CD4-positive, CD25-positive, alpha-beta regulatory T cell (primary cell): Measurements from ENCODE around the gene BCHE. TPM values are rescaled to one million over a fixed set of nuclear protein-coding genes. Genes with fewer than 3 reads are reported as not detected.

Experiments
- ATAC-seq, 2 donors: fragments of 150-1000 bp; cut with Tn5 transposase; one replicate each; pipeline ENCODE4 v1.10.0; 2021; ENCODE audit warnings: low read depth in 2 of 2, moderate number of reproducible peaks in 2 of 2, moderate library complexity in 1 of 2
- DNase-seq, 3 donors: peaks; one replicate each; pipeline versions ENCODE4 v3.0.0 to v3.0.0-alpha.2; 2012 to 2022; ENCODE audit warnings: mixed read lengths in 1 of 3
- H3K27ac ChIP-seq: one replicate; pipeline ENCODE4 v1.7.0; 2013; ENCODE audit warnings: mild to moderate bottlenecking, low read length; ENCODE audit not compliant: insufficient read depth, poor library complexity, severe bottlenecking
- H3K27me3 ChIP-seq: one replicate; pipeline ENCODE4 v1.7.0; 2013; ENCODE audit warnings: low read length; ENCODE audit not compliant: control insufficient read depth, insufficient read depth
- H3K36me3 ChIP-seq: one replicate; pipeline ENCODE4 v1.7.0; 2013; ENCODE audit warnings: mild to moderate bottlenecking, low read length, moderate library complexity; ENCODE audit not compliant: control insufficient read depth, insufficient read depth
- H3K4me1 ChIP-seq: 2 replicates; pipeline ENCODE4 v1.7.0; 2013; ENCODE audit warnings: mild to moderate bottlenecking, low read length; ENCODE audit not compliant: insufficient read depth, control insufficient read depth, poor library complexity, severe bottlenecking
- H3K4me3 ChIP-seq: one replicate; pipeline ENCODE4 v1.7.0; 2013; ENCODE audit warnings: low read depth, mild to moderate bottlenecking, low read length, moderate library complexity
- H3K9me3 ChIP-seq, 2 experiments: 1 replicate in 1 of 2; 2 replicates in 1 of 2; pipeline ENCODE4 v1.7.0; 2013; ENCODE audit warnings: low read length in 2 of 2, mild to moderate bottlenecking in 1 of 2, moderate library complexity in 1 of 2; ENCODE audit not compliant: control insufficient read depth in 2 of 2
- H3K27ac Mint-ChIP-seq, 3 donors: one replicate each; pipeline ENCODE4 v1.8.0; 2020 to 2022; ENCODE audit warnings: mild to moderate bottlenecking in 3 of 3, mixed read lengths in 3 of 3, moderate library complexity in 2 of 3
- H3K27me3 Mint-ChIP-seq: one replicate; pipeline ENCODE4 v1.8.0; 2022; ENCODE audit warnings: mild to moderate bottlenecking, mixed read lengths
- H3K36me3 Mint-ChIP-seq: one replicate; pipeline ENCODE4 v1.8.0; 2020; ENCODE audit warnings: mixed read lengths
- H3K4me1 Mint-ChIP-seq, 4 donors: one replicate each; pipeline ENCODE4 v1.8.0; 2020 to 2022; ENCODE audit warnings: mixed read lengths in 4 of 4, mild to moderate bottlenecking in 1 of 4
- H3K4me3 Mint-ChIP-seq, 4 donors: one replicate each; pipeline ENCODE4 v1.8.0; 2020 to 2022; ENCODE audit warnings: mild to moderate bottlenecking in 4 of 4, mixed read lengths in 4 of 4, moderate library complexity in 3 of 4
- H3K9me3 Mint-ChIP-seq, 7 donors: one replicate each; pipeline ENCODE4 v1.8.0; 2020 to 2022; ENCODE audit warnings: mixed read lengths in 7 of 7, mild to moderate bottlenecking in 3 of 7, moderate library complexity in 2 of 7
- polyA plus RNA-seq, 4 donors: library from polyadenylated mRNA; unstranded; fragments of 300-500 nt; fragmentation: Illumina TruSeq; gene quantifications; one replicate each; pipeline ENCODE4 v1.2.3, GENCODE V29; 2021
- total RNA-seq: library from RNA; stranded (reverse); gene quantifications from one replicate; pipeline ENCODE4 v1.2.3, GENCODE V29; 2022

The BCHE gene
- total and polyA plus RNA-seq, 5 donors from 2014 or later: not detected

GRCh38 chr3:165796701-165797100, 40.5 kb downstream of the BCHE start:
- ATAC-seq (no peak), DNase-seq (no peak)
- no peaks in the 10 kb centered on the region for H3K4me1 Mint-ChIP-seq
- Histone ChIP-seq H3K27me3 (no peaks in the 10 kb centered on the region), H3K4me3 (no peak overlapping the region), H3K4me1 (no peaks in the 10 kb centered on the region), H3K9me3 (peaks cover 0 to 2% of the 10 kb centered on the region in 2 experiments), H3K36me3 (no peaks in the 10 kb centered on the region), H3K27ac (no peak overlapping the region)
- peaks cover 0 to 6% (median 4%) of the 10 kb centered on the region in 7 donors for H3K9me3 Mint-ChIP-seq
- no peaks in the 10 kb centered on the region for H3K36me3 Mint-ChIP-seq
- H3K27ac Mint-ChIP-seq: no peak overlapping the region
- H3K27me3 Mint-ChIP-seq: no peaks in the 10 kb centered on the region
- H3K4me3 Mint-ChIP-seq: no peak overlapping the region

DNA sequence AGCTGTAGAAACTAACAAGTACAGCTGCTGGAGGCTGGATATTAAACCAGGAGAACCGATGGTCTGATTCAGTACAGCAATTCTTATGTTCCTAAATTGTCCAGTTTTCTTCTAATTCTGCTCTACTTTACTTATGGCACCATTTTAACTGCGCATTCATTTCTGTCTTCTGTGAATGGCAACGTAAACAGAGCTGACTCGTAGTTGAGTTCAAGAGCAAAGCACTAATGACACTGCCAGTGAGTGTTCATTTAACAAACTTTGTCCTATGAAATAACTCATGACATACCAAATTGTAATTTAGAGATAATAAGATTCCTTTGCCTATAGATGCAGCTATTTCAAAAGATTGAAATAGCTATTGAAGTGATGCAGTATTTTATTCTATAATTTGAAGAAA, 48.7 kb downstream of the BCHE start:
- Histone ChIP-seq H3K9me3 (peaks cover 0 to 2% of the 10 kb centered on the region in 2 experiments), H3K27ac (no peak overlapping the region), H3K4me3 (no peak overlapping the region), H3K4me1 (no peaks in the 10 kb centered on the region), H3K27me3 (no peaks in the 10 kb centered on the region), H3K36me3 (no peaks in the 10 kb centered on the region)
- no peak overlapping the region for H3K27ac Mint-ChIP-seq
- H3K9me3 Mint-ChIP-seq: peaks cover 2 to 21% (median 8%) of the 10 kb centered on the region in 7 donors
- H3K27me3 Mint-ChIP-seq: no peaks in the 10 kb centered on the region
- no peak overlapping the region for H3K4me3 Mint-ChIP-seq
- ATAC-seq (no peak), DNase-seq (no peak)
- no peaks in the 10 kb centered on the region for H3K36me3 Mint-ChIP-seq
- H3K4me1 Mint-ChIP-seq: no peaks in the 10 kb centered on the region

GRCh38 chr3:165786013-165786412, 51.2 kb downstream of the BCHE start:
- Mint-ChIP-seq H3K9me3 (peaks cover 2 to 22% (median 5%) of the 10 kb centered on the region in 7 donors), H3K27me3 (no peaks in the 10 kb centered on the region), H3K27ac (no peak overlapping the region), H3K36me3 (no peaks in the 10 kb centered on the region), H3K4me1 (no peaks in the 10 kb centered on the region), H3K4me3 (no peak overlapping the region)
- no peak for ATAC-seq
- no peaks in the 10 kb centered on the region for H3K36me3 ChIP-seq
- no peak overlapping the region for H3K27ac ChIP-seq
- no peaks in the 10 kb centered on the region for H3K27me3 ChIP-seq
- H3K9me3 ChIP-seq: peaks cover 0 to 2% of the 10 kb centered on the region in 2 experiments
- no peak overlapping the region for H3K4me3 ChIP-seq
- DNase-seq: no peak
- H3K4me1 ChIP-seq: no peaks in the 10 kb centered on the region

DNA sequence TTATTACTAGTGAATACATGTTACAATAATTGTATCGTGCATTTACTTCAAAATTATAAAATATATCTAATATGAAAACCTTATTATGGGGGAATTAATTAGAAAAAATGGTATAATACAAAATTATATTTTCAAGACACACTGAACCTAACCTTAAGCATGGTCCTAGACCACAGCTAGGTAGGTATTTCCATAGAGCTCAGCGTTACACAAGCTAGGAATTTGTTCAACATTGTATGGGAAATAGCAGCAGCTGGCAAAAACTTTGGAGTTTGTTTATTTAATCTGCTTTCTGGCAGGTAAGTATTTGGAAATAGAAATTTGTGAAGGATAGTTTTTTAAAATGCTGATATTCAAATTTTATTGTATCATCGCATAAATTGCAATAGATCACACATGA, 52.9 kb downstream of the BCHE start:
- DNase-seq (no peak), ATAC-seq (no peak)
- H3K4me1 Mint-ChIP-seq: no peaks in the 10 kb centered on the region
- H3K9me3 Mint-ChIP-seq: peaks cover 0 to 16% (median 0%) of the 10 kb centered on the region in 7 donors
- H3K4me3 ChIP-seq: no peak overlapping the region
- H3K9me3 ChIP-seq: no peaks in the 10 kb centered on the region
- H3K27me3 Mint-ChIP-seq: no peaks in the 10 kb centered on the region
- no peak overlapping the region for H3K27ac Mint-ChIP-seq
- H3K27me3 ChIP-seq: no peaks in the 10 kb centered on the region
- H3K4me3 Mint-ChIP-seq: no peak overlapping the region
- H3K36me3 ChIP-seq: no peaks in the 10 kb centered on the region
- H3K27ac ChIP-seq: no peak overlapping the region
- H3K4me1 ChIP-seq: no peaks in the 10 kb centered on the region
- no peaks in the 10 kb centered on the region for H3K36me3 Mint-ChIP-seq

GRCh38 chr3:165783383-165783782, 53.8 kb downstream of the BCHE start:
- H3K27ac ChIP-seq: no peak overlapping the region
- no peaks in the 10 kb centered on the region for H3K4me1 ChIP-seq
- Mint-ChIP-seq H3K27ac (no peak overlapping the region), H3K36me3 (no peaks in the 10 kb centered on the region), H3K4me1 (no peaks in the 10 kb centered on the region), H3K9me3 (peaks cover 0 to 16% (median 0%) of the 10 kb centered on the region in 7 donors), H3K27me3 (no peaks in the 10 kb centered on the region), H3K4me3 (no peak overlapping the region)
- no peaks in the 10 kb centered on the region for H3K27me3 ChIP-seq
- DNase-seq (no peak), ATAC-seq (no peak)
- no peaks in the 10 kb centered on the region for H3K36me3 ChIP-seq
- H3K9me3 ChIP-seq: no peaks in the 10 kb centered on the region
- no peak overlapping the region for H3K4me3 ChIP-seq

DNA sequence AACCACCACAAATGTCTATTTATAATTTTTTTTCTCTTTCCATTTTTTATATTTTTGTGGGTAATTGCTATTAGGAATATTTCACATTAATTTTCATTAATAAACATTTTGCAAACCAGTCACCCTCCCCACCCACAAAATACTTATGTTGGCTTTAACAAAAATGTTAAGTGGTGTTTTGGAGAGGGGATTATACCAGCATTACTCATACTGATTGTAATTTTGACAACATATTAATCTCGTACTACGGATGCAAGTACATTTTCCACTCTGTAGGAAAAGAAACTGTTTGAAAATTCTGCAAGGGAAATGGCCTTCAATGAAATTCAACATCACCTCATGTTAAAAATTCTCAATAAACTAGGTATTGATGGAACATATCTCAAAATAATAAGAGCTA, 58.3 kb downstream of the BCHE start:
- DNase-seq: no peak
- peaks cover 0 to 13% (median 4%) of the 10 kb centered on the region in 7 donors for H3K9me3 Mint-ChIP-seq
- Histone ChIP-seq H3K27ac (no peak overlapping the region), H3K9me3 (no peaks in the 10 kb centered on the region), H3K27me3 (no peaks in the 10 kb centered on the region), H3K4me1 (no peaks in the 10 kb centered on the region), H3K4me3 (no peak overlapping the region), H3K36me3 (no peaks in the 10 kb centered on the region)
- H3K4me1 Mint-ChIP-seq: no peaks in the 10 kb centered on the region
- H3K27ac Mint-ChIP-seq: no peak overlapping the region
- H3K36me3 Mint-ChIP-seq: no peaks in the 10 kb centered on the region
- no peak for ATAC-seq
- H3K27me3 Mint-ChIP-seq: no peaks in the 10 kb centered on the region
- H3K4me3 Mint-ChIP-seq: no peak overlapping the region

DNA sequence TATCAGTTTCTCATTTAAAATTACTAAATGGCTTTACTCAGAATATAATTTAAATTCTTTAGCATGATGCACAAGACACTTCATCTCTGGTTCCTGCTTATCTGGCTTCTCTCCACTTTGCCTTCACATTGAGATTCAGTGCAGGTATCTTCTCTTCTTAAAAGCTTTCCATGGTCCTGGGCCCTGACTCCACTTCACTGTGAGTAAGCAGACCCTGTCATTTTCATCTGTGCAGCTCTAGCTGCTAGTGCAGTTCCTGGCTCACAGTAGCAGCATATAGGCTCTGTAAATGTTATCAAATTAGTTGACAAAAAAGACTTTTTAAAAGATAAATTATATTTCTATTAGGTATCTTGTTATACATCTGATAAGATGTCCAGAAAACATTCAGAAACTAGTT, 58.8 kb downstream of the BCHE start:
- H3K9me3 Mint-ChIP-seq: peaks cover 0 to 13% (median 4%) of the 10 kb centered on the region in 7 donors
- no peak overlapping the region for H3K27ac Mint-ChIP-seq
- Histone ChIP-seq H3K27ac (no peak overlapping the region), H3K27me3 (no peaks in the 10 kb centered on the region), H3K4me3 (no peak overlapping the region), H3K9me3 (no peaks in the 10 kb centered on the region), H3K36me3 (no peaks in the 10 kb centered on the region), H3K4me1 (no peaks in the 10 kb centered on the region)
- no peaks in the 10 kb centered on the region for H3K4me1 Mint-ChIP-seq
- no peaks in the 10 kb centered on the region for H3K27me3 Mint-ChIP-seq
- H3K4me3 Mint-ChIP-seq: no peak overlapping the region
- no peaks in the 10 kb centered on the region for H3K36me3 Mint-ChIP-seq
- no peak for ATAC-seq
- no peak for DNase-seq

DNA sequence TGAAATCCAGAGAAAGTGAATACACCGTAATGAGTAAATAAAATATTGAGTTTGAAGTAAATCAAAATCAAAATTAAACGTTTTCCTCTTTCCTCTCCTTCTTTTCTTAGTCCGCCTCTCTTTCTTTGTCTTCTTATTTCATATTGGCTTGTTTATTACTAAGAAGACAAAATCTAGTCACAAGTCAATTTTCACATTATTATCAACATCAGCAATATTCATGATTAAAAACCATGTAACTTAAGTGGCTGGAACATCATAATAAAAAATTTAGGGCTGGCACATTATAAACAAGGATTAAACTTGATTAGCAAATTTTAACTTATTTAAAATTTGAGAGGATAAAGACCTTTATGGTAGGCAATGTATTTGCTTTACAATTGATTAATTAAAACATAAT, 61.4 kb downstream of the BCHE start:
- H3K36me3 Mint-ChIP-seq: no peaks in the 10 kb centered on the region
- Histone ChIP-seq H3K4me1 (no peaks in the 10 kb centered on the region), H3K36me3 (no peaks in the 10 kb centered on the region), H3K27ac (no peak overlapping the region), H3K4me3 (no peak overlapping the region), H3K9me3 (no peaks in the 10 kb centered on the region), H3K27me3 (no peaks in the 10 kb centered on the region)
- no peaks in the 10 kb centered on the region for H3K4me1 Mint-ChIP-seq
- DNase-seq: no peak
- H3K27ac Mint-ChIP-seq: no peak overlapping the region
- H3K9me3 Mint-ChIP-seq: peaks cover 0 to 9% (median 2%) of the 10 kb centered on the region in 7 donors
- no peaks in the 10 kb centered on the region for H3K27me3 Mint-ChIP-seq
- ATAC-seq: no peak
- H3K4me3 Mint-ChIP-seq: no peak overlapping the region
